Measurements from ENCODE around the gene ADRA2C. TPM values are rescaled to one million over a fixed set of nuclear protein-coding genes. Genes with fewer than 3 reads are reported as not detected.

ADRA2C gene
- total and polyA plus RNA-seq, 2 experiments from 2014 or later = 6.3 to 7.7 TPM

DNA sequence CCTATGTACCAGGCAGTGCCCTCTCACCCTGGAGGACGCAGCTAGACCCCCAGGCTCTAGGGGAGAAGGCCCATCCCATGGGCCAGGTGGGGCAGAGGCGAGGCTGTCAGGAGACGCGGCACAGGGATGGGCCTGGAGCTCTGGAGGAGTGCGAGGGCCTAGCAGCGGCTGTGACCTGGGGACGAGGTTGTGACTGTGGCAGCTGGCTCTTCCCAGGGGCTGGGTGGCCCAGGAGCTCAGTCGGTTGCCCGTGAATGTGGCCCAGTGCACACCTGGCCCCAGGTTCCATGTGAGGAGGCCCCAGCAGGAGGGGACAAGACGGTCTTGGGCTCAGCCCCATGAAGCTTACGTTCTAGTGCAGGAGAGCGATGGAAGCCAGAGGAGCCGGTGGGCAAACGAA, 31.0 kb upstream of the ADRA2C start:
- no peaks in the 10 kb centered on the region for H3K9me3 ChIP-seq (ENCODE audit: low read depth)
- H3K4me2 ChIP-seq = no peak overlapping the region
- no peaks in the 10 kb centered on the region for H3K27me3 ChIP-seq
- H3K9me2 ChIP-seq (replicated peaks; ENCODE audit: insufficient read depth) = no peaks in the 10 kb centered on the region
- WGBS (ENCODE audit: low lambda C conversion rate, missing lambda C conversion rate) = 88% methylated on average over 14 of the region's 14 CpGs
- H3K27ac ChIP-seq = no peak overlapping the region
- DNase-seq (ENCODE audit: low spot score) = no peak
- H3K4me3 ChIP-seq = no peak overlapping the region
- no peak overlapping the region for H2AFZ ChIP-seq
- no peaks in the 10 kb centered on the region for H3K36me3 ChIP-seq (replicated peaks; ENCODE audit: insufficient read depth, low read depth)
- no peaks in the 10 kb centered on the region for H3K79me2 ChIP-seq
- TF ChIP-seq EZH2 (IDR thresholded peaks at IDR 0.05; ENCODE audit: borderline replicate concordance) (no peak), EZH2phosphoT487 (IDR thresholded peaks at IDR 0.05; ENCODE audit: low read depth, severe bottlenecking, unreplicated experiment) (no peak)
- TF ChIP-seq, protein P1, sequence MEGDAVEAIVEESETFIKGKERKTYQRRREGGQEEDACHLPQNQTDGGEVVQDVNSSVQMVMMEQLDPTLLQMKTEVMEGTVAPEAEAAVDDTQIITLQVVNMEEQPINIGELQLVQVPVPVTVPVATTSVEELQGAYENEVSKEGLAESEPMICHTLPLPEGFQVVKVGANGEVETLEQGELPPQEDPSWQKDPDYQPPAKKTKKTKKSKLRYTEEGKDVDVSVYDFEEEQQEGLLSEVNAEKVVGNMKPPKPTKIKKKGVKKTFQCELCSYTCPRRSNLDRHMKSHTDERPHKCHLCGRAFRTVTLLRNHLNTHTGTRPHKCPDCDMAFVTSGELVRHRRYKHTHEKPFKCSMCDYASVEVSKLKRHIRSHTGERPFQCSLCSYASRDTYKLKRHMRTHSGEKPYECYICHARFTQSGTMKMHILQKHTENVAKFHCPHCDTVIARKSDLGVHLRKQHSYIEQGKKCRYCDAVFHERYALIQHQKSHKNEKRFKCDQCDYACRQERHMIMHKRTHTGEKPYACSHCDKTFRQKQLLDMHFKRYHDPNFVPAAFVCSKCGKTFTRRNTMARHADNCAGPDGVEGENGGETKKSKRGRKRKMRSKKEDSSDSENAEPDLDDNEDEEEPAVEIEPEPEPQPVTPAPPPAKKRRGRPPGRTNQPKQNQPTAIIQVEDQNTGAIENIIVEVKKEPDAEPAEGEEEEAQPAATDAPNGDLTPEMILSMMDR (IDR thresholded peaks at IDR 0.05; ENCODE audit: poor library complexity) = no peak
- no peaks in the 10 kb centered on the region for H3K4me1 ChIP-seq (ENCODE audit: insufficient read depth)
- no peaks in the 10 kb centered on the region for H4K20me1 ChIP-seq (ENCODE audit: insufficient read depth, poor library complexity, severe bottlenecking)

DNA sequence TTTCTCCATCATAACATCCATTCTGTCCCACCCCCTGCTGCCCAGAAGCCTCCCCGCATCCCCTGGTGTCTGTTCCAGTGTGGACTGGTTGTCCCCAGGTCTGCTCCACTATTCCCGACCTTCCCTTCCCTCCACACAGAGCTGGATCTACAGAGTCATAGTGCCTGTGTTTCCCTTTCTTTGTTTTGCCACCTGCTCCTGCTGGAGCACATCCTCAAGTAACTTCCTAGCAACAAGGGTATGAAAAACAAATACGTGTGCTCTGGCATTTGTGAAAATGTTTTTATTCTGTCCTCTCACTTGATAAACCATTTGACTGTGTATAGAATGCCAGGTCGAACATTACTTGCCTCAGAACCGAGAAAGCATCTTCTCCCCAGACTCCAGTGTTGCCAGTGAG, 29.9 kb upstream of the ADRA2C start:
- Histone ChIP-seq H3K4me2 (no peak overlapping the region), H3K27me3 (no peaks in the 10 kb centered on the region), H2AFZ (no peak overlapping the region), H3K9me3 (ENCODE audit: low read depth) (no peaks in the 10 kb centered on the region), H3K27ac (no peak overlapping the region), H3K4me3 (no peak overlapping the region), H3K36me3 (replicated peaks; ENCODE audit: insufficient read depth, low read depth) (no peaks in the 10 kb centered on the region), H3K4me1 (ENCODE audit: insufficient read depth) (no peaks in the 10 kb centered on the region), H3K79me2 (no peaks in the 10 kb centered on the region), H4K20me1 (ENCODE audit: insufficient read depth, poor library complexity, severe bottlenecking) (no peaks in the 10 kb centered on the region), H3K9me2 (replicated peaks; ENCODE audit: insufficient read depth) (no peaks in the 10 kb centered on the region)
- TF ChIP-seq, protein P1 (IDR thresholded peaks at IDR 0.05; ENCODE audit: poor library complexity) = no peak
- no peak for TF ChIP-seq EZH2phosphoT487 (IDR thresholded peaks at IDR 0.05; ENCODE audit: low read depth, severe bottlenecking, unreplicated experiment)
- no peak for DNase-seq (ENCODE audit: low spot score)
- WGBS (ENCODE audit: low lambda C conversion rate, missing lambda C conversion rate) = 88% methylated on average over 5 of the region's 5 CpGs

DNA sequence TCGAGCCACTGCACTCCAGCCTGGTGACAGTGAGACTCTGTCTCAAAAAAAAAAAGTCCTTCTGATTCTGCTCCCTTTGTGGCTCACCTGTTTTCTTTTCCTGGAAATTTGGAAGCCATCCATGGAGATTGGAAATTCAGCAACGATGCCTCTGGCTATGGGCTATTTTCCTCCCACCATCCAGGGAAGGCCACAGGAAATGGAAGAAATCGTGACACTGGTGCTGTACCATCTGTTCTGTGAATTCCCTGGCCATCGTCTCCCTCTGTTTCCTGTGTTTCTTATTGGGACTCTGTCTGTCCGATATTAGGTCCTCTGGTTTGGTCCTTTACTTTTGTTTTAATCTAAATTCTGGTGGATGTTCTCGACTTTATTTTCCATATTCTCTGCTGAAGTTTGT, 29.4 kb upstream of the ADRA2C start:
- no peak for TF ChIP-seq EZH2 (IDR thresholded peaks at IDR 0.05; ENCODE audit: borderline replicate concordance)
- TF ChIP-seq, protein P1 (IDR thresholded peaks at IDR 0.05; ENCODE audit: poor library complexity) = no peak
- no peak for TF ChIP-seq EZH2phosphoT487 (IDR thresholded peaks at IDR 0.05; ENCODE audit: low read depth, severe bottlenecking, unreplicated experiment)
- WGBS (ENCODE audit: low lambda C conversion rate, missing lambda C conversion rate) = 80% methylated on average over 6 of the region's 6 CpGs

DNA sequence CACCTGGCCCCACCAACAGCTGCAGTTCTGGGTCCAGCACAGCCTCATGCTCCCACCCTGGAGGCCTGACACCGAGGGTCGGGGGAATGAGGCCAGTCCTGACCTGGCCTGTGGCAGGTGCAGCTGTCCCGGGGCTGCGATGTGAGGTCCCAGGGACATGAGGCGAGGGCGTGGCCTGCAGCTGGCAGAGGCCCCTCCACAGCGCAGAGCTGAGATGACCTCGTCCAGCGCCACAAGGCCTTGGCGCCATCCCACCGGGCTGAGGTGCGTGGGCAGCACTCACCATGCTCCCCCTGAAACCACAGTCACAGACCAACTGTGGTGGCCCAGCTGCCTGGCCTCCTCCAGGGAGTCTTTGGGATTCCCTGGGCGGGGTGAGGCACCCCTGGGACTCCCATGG, 26.6 kb upstream of the ADRA2C start:
- H3K36me3 ChIP-seq (replicated peaks; ENCODE audit: insufficient read depth, low read depth) = no peaks in the 10 kb centered on the region
- H3K27me3 ChIP-seq = peaks cover 12% of the 10 kb centered on the region
- H3K4me3 ChIP-seq = no peak overlapping the region
- no peaks in the 10 kb centered on the region for H3K9me2 ChIP-seq (replicated peaks; ENCODE audit: insufficient read depth)
- no peaks in the 10 kb centered on the region for H3K4me1 ChIP-seq (ENCODE audit: insufficient read depth)
- no peak overlapping the region for H2AFZ ChIP-seq
- TF ChIP-seq, protein P1 (IDR thresholded peaks at IDR 0.05; ENCODE audit: poor library complexity) = no peak
- no peak for TF ChIP-seq EZH2 (IDR thresholded peaks at IDR 0.05; ENCODE audit: borderline replicate concordance)
- no peak for TF ChIP-seq EZH2phosphoT487 (IDR thresholded peaks at IDR 0.05; ENCODE audit: low read depth, severe bottlenecking, unreplicated experiment)
- no peaks in the 10 kb centered on the region for H3K9me3 ChIP-seq (ENCODE audit: low read depth)
- H3K27ac ChIP-seq = no peak overlapping the region
- no peaks in the 10 kb centered on the region for H4K20me1 ChIP-seq (ENCODE audit: insufficient read depth, poor library complexity, severe bottlenecking)
- H3K4me2 ChIP-seq = no peak overlapping the region
- DNase-seq (ENCODE audit: low spot score) = no peak
- H3K79me2 ChIP-seq = no peaks in the 10 kb centered on the region
- 95% methylated on average over 13 of the region's 13 CpGs for WGBS (ENCODE audit: low lambda C conversion rate, missing lambda C conversion rate)

More for the DNA sequence above, 29.4 kb upstream of the ADRA2C start:
- Histone ChIP-seq H3K27ac (no peak overlapping the region), H3K9me3 (ENCODE audit: low read depth) (no peaks in the 10 kb centered on the region), H3K4me1 (ENCODE audit: insufficient read depth) (no peaks in the 10 kb centered on the region), H2AFZ (no peak overlapping the region), H3K9me2 (replicated peaks; ENCODE audit: insufficient read depth) (no peaks in the 10 kb centered on the region), H4K20me1 (ENCODE audit: insufficient read depth, poor library complexity, severe bottlenecking) (no peaks in the 10 kb centered on the region), H3K36me3 (replicated peaks; ENCODE audit: insufficient read depth, low read depth) (no peaks in the 10 kb centered on the region), H3K4me3 (no peak overlapping the region), H3K4me2 (no peak overlapping the region), H3K27me3 (no peaks in the 10 kb centered on the region), H3K79me2 (no peaks in the 10 kb centered on the region)
- DNase-seq (ENCODE audit: low spot score) = no peak

Data from hepatocyte (in vitro differentiated cells).